Measurements from ENCODE around the gene PTPRR.

- TF ChIP-seq CTCF (IDR thresholded peaks at IDR 0.05; ENCODE audit: low read depth, low read length) (peak; percentile 81), POLR2A (IDR thresholded peaks at IDR 0.05; ENCODE audit: extremely low read depth, insufficient read length) (no peak)
Measured at GRCh38 chr12:70590051-70590450, 330.5 kb downstream of the PTPRR start.
